ENCODE measurements around the gene GHSR. TPM values are rescaled to one million over a fixed set of nuclear protein-coding genes. Genes with fewer than 3 reads are reported as not detected.

The GHSR gene
- total and polyA plus RNA-seq, 5 donors: not detected

DNA sequence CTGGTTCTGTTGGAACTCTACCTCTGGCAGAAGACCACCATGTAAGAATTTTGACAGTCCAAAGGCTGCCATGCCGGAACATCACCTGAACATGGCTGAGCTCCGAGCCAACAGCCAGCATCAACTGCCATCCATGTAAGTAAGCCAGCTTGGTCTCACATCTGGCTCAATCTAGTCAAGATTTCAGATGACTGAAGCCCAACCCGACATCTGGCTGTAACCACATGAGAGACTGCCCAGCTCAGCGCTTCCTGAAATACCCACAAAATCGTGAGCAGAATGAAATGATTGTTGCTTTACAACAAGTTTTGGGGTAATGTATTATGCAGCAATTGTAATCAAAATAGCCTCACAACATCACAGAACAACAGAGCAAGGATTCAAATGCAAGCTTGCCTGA is 32.9 kb downstream of the GHSR start:
- Histone ChIP-seq H3K9me3 (ENCODE audit: control insufficient read depth, low read length) (no peaks in the 10 kb centered on the region), H3K27ac (ENCODE audit: low read length) (no peak overlapping the region), H3K27me3 (ENCODE audit: control insufficient read depth, insufficient read depth) (no peaks in the 10 kb centered on the region), H3K4me3 (ENCODE audit: low read length) (no peak overlapping the region), H3K4me1 (ENCODE audit: control insufficient read depth, insufficient read depth, low read length) (no peaks in the 10 kb centered on the region)
- no peak for ATAC-seq
- intact Hi-C loops (cut with DNase I): no loop called here
- DNase-seq: no peak
- WGBS: 82% methylated on average over 5 of the region's 5 CpGs

GRCh38 chr3:172411478-172411947 is 36.7 kb downstream of the GHSR start:
- no peak overlapping the region for H3K27ac ChIP-seq (ENCODE audit: low read length)

GRCh38 chr3:172410702-172411477 is 37.4 kb downstream of the GHSR start:
- intact Hi-C loops (cut with DNase I): no loop called here
- H3K27me3 ChIP-seq (ENCODE audit: control insufficient read depth, insufficient read depth): no peaks in the 10 kb centered on the region
- DNase-seq (peak in 1 of 3 donors; percentile 44), ATAC-seq (peak; percentile 31 to 40)
- no peaks in the 10 kb centered on the region for H3K4me1 ChIP-seq (ENCODE audit: control insufficient read depth, insufficient read depth, low read length)
- 83% methylated on average over 13 of the region's 13 CpGs for WGBS
- no peak overlapping the region for H3K4me3 ChIP-seq (ENCODE audit: low read length)
- H3K9me3 ChIP-seq (ENCODE audit: control insufficient read depth, low read length): no peaks in the 10 kb centered on the region
- H3K27ac ChIP-seq (ENCODE audit: low read length): no peak overlapping the region

More at GRCh38 chr3:172411478-172411947, 36.7 kb downstream of the GHSR start:
- DNase-seq (no peak), ATAC-seq (peak; percentile 32 to 33)
- 93% methylated on average over 6 of the region's 6 CpGs for WGBS
- H3K4me1 ChIP-seq (ENCODE audit: control insufficient read depth, insufficient read depth, low read length): no peaks in the 10 kb centered on the region
- H3K4me3 ChIP-seq (ENCODE audit: low read length): no peak overlapping the region
- no peaks in the 10 kb centered on the region for H3K27me3 ChIP-seq (ENCODE audit: control insufficient read depth, insufficient read depth)
- no peaks in the 10 kb centered on the region for H3K9me3 ChIP-seq (ENCODE audit: control insufficient read depth, low read length)
- intact Hi-C loops (cut with DNase I): no loop called here

DNA sequence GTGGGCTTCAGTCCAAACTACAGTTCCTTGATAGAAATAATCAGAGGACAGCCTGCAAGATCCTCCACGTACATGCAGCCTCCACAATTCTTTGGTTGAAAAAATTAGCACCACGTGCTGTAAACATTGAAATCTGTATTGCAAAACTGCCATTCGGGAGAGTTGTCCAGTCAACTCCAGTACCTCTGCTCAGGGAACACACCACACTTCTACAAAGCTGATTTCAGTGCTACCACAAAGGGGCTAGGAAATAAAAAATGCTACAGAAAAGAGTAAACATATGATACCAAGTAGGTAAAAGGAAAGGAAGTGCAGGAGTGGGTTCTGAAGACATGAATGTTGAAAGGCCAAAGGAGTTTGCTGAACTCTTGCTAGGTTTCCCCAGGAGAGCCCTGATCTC is 40.4 kb downstream of the GHSR start:
- WGBS: 82% methylated on average over 3 of the region's 3 CpGs

DNA sequence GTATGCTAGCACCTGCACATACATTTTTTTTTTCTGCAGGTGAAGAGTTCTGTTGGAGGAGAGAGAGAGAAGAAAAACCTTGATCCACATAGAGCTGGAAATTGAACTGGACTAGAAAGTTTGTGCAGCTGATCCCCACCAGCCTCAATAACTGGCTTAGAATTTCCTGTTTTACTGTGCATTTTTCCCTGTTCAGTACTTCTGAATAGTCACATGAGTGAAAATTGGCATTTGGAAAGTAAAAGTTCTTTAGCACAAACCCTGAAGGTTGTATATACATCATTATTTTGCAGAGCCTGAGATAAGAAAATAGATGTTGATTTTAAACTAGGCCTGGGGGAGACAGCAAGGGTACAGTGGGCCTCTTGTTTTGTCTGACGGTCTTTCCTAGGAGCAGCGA is 42.3 kb downstream of the GHSR start:
- no peaks in the 10 kb centered on the region for H3K9me3 ChIP-seq (ENCODE audit: control insufficient read depth, low read length)
- WGBS: 91% methylated on average over 2 of the region's 2 CpGs
- ATAC-seq (no peak), DNase-seq (no peak)
- H3K4me3 ChIP-seq (ENCODE audit: low read length): no peak overlapping the region
- H3K27me3 ChIP-seq (ENCODE audit: control insufficient read depth, insufficient read depth): no peaks in the 10 kb centered on the region
- H3K27ac ChIP-seq (ENCODE audit: low read length): no peak overlapping the region
- intact Hi-C loops (cut with DNase I): no loop called here
- H3K4me1 ChIP-seq (ENCODE audit: control insufficient read depth, insufficient read depth, low read length): no peaks in the 10 kb centered on the region

More for the DNA sequence above, 40.4 kb downstream of the GHSR start:
- no peaks in the 10 kb centered on the region for H3K9me3 ChIP-seq (ENCODE audit: control insufficient read depth, low read length)
- H3K27me3 ChIP-seq (ENCODE audit: control insufficient read depth, insufficient read depth): no peaks in the 10 kb centered on the region
- no peak for ATAC-seq
- DNase-seq: no peak
- no peak overlapping the region for H3K27ac ChIP-seq (ENCODE audit: low read length)
- H3K4me1 ChIP-seq (ENCODE audit: control insufficient read depth, insufficient read depth, low read length): no peaks in the 10 kb centered on the region
- intact Hi-C loops (cut with DNase I): no loop called here
- H3K4me3 ChIP-seq (ENCODE audit: low read length): no peak overlapping the region

- 73% methylated on average over 12 of the region's 12 CpGs for WGBS
- DNase-seq (no peak), ATAC-seq (no peak)
- H3K9me3 ChIP-seq (ENCODE audit: control insufficient read depth, low read length): no peaks in the 10 kb centered on the region
- intact Hi-C loops (cut with DNase I): no loop called here
- H3K4me1 ChIP-seq (ENCODE audit: control insufficient read depth, insufficient read depth, low read length): no peaks in the 10 kb centered on the region
- no peak overlapping the region for H3K4me3 ChIP-seq (ENCODE audit: low read length)
- no peak overlapping the region for H3K27ac ChIP-seq (ENCODE audit: low read length)
- H3K27me3 ChIP-seq (ENCODE audit: control insufficient read depth, insufficient read depth): no peaks in the 10 kb centered on the region
Measured at GRCh38 chr3:172404237-172404962, 43.9 kb downstream of the GHSR start.

DNA sequence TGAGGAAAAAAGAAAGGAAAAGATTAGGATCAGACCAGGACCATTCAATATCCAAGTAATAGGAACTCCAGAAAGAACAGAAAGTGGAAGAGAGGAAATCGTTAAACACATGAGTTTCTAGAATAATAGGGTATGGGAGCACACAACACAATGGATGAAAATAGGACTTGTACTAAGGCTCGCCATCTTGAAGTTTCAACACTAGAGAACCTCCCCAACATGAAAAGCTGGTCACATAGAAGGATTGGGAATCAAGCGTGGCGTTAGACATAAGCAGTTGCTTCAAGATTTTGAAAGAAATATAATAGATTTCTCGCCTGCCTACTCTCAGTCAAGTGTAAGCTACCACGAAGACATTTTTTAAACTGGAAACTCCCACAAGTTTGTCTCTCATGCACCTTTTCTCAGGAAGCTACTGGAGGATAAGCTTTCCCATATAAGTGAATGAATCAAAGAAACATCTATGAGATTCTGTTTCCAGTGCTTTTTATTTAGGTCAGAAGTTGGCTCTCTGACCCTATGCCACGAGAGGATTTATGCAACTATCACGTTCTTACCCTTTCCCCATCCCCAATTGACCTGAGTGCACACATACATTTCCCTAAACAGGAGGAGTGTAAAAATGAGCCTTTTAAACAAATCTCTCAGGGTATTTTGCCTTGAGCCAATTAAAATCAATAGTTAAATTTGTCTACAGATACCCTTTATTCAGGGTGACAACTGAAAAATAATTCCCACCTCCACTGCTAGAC is 45.2 kb downstream of the GHSR start:
- no peak for ATAC-seq

DNA sequence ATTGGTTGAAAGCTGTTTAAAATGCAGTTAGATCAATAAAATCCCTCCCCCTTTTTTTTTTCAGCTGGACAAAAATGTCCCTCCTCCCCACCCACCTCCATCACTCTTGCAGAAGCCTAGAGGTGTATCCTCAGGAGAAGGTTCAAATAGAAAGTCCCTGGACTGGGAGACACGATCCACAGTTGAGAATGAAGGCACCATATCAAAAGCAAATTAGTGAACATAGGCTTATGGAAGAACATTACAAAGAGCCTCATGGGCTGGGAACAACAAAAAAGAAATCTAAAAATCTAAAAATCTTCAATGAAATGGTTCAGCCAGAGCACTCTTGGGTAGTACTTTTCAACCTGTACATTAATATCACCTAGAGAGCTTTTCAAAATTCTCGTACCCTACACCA is 46.2 kb downstream of the GHSR start:
- Histone ChIP-seq H3K4me1 (ENCODE audit: control insufficient read depth, insufficient read depth, low read length) (no peaks in the 10 kb centered on the region), H3K27me3 (ENCODE audit: control insufficient read depth, insufficient read depth) (no peaks in the 10 kb centered on the region), H3K27ac (ENCODE audit: low read length) (no peak overlapping the region), H3K9me3 (ENCODE audit: control insufficient read depth, low read length) (no peaks in the 10 kb centered on the region), H3K4me3 (ENCODE audit: low read length) (no peak overlapping the region)
- DNase-seq: no peak
- ATAC-seq: no peak
- intact Hi-C loops (cut with DNase I): no loop called here
- 51% methylated on average over 2 of the region's 2 CpGs for WGBS

More for the DNA sequence above, 45.2 kb downstream of the GHSR start:
- Histone ChIP-seq H3K4me1 (ENCODE audit: control insufficient read depth, insufficient read depth, low read length) (no peaks in the 10 kb centered on the region), H3K27ac (ENCODE audit: low read length) (no peak overlapping the region), H3K27me3 (ENCODE audit: control insufficient read depth, insufficient read depth) (no peaks in the 10 kb centered on the region), H3K9me3 (ENCODE audit: control insufficient read depth, low read length) (no peaks in the 10 kb centered on the region), H3K4me3 (ENCODE audit: low read length) (no peak overlapping the region)
- intact Hi-C loops (cut with DNase I): no loop called here
- 85% methylated on average over 8 of the region's 8 CpGs for WGBS
- DNase-seq: no peak

DNA sequence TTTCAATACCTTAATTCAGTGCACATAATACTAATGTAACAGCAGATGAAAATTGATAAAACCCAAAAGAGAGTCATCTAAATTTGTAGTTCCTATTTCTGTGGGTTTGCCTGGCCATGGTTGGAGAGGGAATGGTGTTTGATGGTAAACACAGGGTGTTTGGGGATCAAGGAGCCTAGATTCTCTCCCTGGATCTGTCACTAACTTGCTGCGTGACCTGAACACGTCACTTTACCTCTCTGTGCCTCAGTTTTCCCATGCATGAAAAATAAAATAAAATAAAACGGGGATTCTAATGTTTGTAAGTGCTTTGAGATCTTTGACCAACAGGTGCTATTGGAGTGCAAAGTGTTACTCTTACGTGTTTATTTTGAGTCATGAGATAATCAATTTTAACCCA is 49.8 kb downstream of the GHSR start:
- intact Hi-C loops (cut with DNase I): no loop called here
- no peak overlapping the region for H3K4me3 ChIP-seq (ENCODE audit: low read length)
- ATAC-seq: no peak
- WGBS: 96% methylated on average over 4 of the region's 4 CpGs
- H3K4me1 ChIP-seq (ENCODE audit: control insufficient read depth, insufficient read depth, low read length): no peaks in the 10 kb centered on the region
- H3K27me3 ChIP-seq (ENCODE audit: control insufficient read depth, insufficient read depth): no peaks in the 10 kb centered on the region
- H3K27ac ChIP-seq (ENCODE audit: low read length): no peak overlapping the region
- DNase-seq: no peak
- no peaks in the 10 kb centered on the region for H3K9me3 ChIP-seq (ENCODE audit: control insufficient read depth, low read length)

GRCh38 chr3:172397716-172398405 is 50.4 kb downstream of the GHSR start:
- H3K4me3 ChIP-seq (ENCODE audit: low read length): no peak overlapping the region
- H3K4me1 ChIP-seq (ENCODE audit: control insufficient read depth, insufficient read depth, low read length): no peaks in the 10 kb centered on the region
- no peaks in the 10 kb centered on the region for H3K9me3 ChIP-seq (ENCODE audit: control insufficient read depth, low read length)
- H3K27me3 ChIP-seq (ENCODE audit: control insufficient read depth, insufficient read depth): no peaks in the 10 kb centered on the region
- ATAC-seq (no peak), DNase-seq (no peak)
- 53% methylated on average over 1 of the region's 1 CpG for WGBS
- intact Hi-C loops (cut with DNase I): no loop called here
- H3K27ac ChIP-seq (ENCODE audit: low read length): no peak overlapping the region

Measured in right cardiac atrium (tissue), 5 donors.